Measurements from ENCODE around the gene THSD8. TPM values are rescaled to one million over a fixed set of nuclear protein-coding genes. Genes with fewer than 3 reads are reported as not detected.

THSD8 gene
- not detected in 2 replicates for total RNA-seq (2012; rRNA removed)

- Histone ChIP-seq H3K4me3 (ENCODE audit: low read length) (peak within 1 kb of the TSS; percentile 99), H3K9ac (ENCODE audit: low read depth, low read length) (peak within 1 kb of the TSS; percentile 89), H3K36me3 (ENCODE audit: insufficient read depth, low read length) (peaks cover 12% of the 10 kb centered on the region), H3K4me2 (ENCODE audit: low read length) (peak within 1 kb of the TSS; percentile 100), H3K27me3 (ENCODE audit: control insufficient read depth, insufficient read depth, low read length) (no peaks in the 10 kb centered on the region), H3K4me1 (ENCODE audit: control insufficient read depth, insufficient read depth, low read length) (peaks cover 24% of the 10 kb centered on the region), H3K9me3 (replicated peaks; ENCODE audit: low read length) (no peaks in the 10 kb centered on the region)
Measured at GRCh38 chr19:12801466-12802266, at the start of gene THSD8, which contains the start of gene PRDX2. TSS of gene THSD8 (plus strand) at chr19:12802069. CDS start at chr19:12802072, 3 bp downstream. TSS of gene PRDX2 (minus strand) at chr19:12801800. CDS start at chr19:12801261, 539 bp downstream.

- H3K4me1 ChIP-seq (ENCODE audit: control insufficient read depth, insufficient read depth, low read length), result peaks cover 20% of the 10 kb centered on the region
- H3K27me3 ChIP-seq (ENCODE audit: control insufficient read depth, insufficient read depth, low read length), result no peaks in the 10 kb centered on the region
- no peaks in the 10 kb centered on the region for H3K9me3 ChIP-seq (replicated peaks; ENCODE audit: low read length)
- no peak overlapping the region for H3K4me3 ChIP-seq (ENCODE audit: low read length)
- no peaks in the 10 kb centered on the region for H3K36me3 ChIP-seq (ENCODE audit: insufficient read depth, low read length)
- no peak overlapping the region for H3K4me2 ChIP-seq (ENCODE audit: low read length)
- no peak overlapping the region for H3K9ac ChIP-seq (ENCODE audit: low read depth, low read length)
Measured at GRCh38 chr19:12754465-12755196, 47.2 kb upstream of the THSD8 start.

- Histone ChIP-seq H3K9ac (ENCODE audit: low read depth, low read length) (no peak overlapping the region), H3K36me3 (ENCODE audit: insufficient read depth, low read length) (no peaks in the 10 kb centered on the region), H3K27me3 (ENCODE audit: control insufficient read depth, insufficient read depth, low read length) (no peaks in the 10 kb centered on the region)
Measured at GRCh38 chr19:12756150-12756883, 45.6 kb upstream of the THSD8 start.

DNA sequence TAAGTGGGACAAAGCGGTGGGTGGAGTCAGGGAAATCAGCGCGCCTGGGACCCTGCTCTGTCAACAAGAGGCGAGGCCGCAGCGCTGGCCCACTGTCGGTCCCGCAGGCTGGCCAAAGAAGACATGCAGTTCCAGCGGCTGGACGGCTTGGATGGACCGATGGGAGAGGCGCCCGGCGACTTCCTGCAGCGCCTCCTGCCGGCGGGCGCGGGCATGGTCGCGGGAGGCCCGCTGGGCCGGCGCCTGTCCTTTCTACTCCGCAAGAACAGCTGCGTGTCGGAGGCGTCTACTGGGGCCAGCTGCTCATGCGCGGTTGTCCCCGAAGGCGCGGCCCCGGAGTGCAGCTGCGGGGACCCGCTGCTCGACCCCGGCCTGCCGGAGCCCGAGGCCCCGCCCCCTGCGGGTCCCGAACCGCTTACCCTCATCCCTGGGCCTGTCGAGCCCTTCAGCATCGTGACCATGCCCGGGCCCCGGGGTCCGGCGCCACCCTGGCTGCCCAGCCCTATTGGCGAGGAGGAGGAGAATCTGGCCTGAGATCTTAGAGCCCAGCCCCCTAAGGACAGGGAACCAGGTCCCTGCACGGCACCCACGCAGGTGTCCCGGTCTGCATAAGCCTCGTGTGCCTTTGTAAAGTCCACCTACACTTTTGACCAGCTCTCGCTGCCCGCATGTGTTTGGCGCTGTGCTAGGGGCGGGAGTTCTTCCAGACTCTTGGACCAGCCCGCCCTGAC lies 44.2 kb upstream of the THSD8 start:
- Histone ChIP-seq H3K4me3 (ENCODE audit: low read length) (peak overlapping the region; percentile 66), H3K27me3 (ENCODE audit: control insufficient read depth, insufficient read depth, low read length) (no peaks in the 10 kb centered on the region), H3K9ac (ENCODE audit: low read depth, low read length) (peak overlapping the region; percentile 61), H3K4me2 (ENCODE audit: low read length) (peak overlapping the region; percentile 70), H3K9me3 (replicated peaks; ENCODE audit: low read length) (no peaks in the 10 kb centered on the region), H3K36me3 (ENCODE audit: insufficient read depth, low read length) (no peaks in the 10 kb centered on the region), H3K4me1 (ENCODE audit: control insufficient read depth, insufficient read depth, low read length) (no peaks in the 10 kb centered on the region)

More at GRCh38 chr19:12756150-12756883, 45.6 kb upstream of the THSD8 start:
- Histone ChIP-seq H3K4me1 (ENCODE audit: control insufficient read depth, insufficient read depth, low read length) (peaks cover 3% of the 10 kb centered on the region), H3K9me3 (replicated peaks; ENCODE audit: low read length) (no peaks in the 10 kb centered on the region), H3K4me2 (ENCODE audit: low read length) (no peak overlapping the region), H3K4me3 (ENCODE audit: low read length) (no peak overlapping the region)

DNA sequence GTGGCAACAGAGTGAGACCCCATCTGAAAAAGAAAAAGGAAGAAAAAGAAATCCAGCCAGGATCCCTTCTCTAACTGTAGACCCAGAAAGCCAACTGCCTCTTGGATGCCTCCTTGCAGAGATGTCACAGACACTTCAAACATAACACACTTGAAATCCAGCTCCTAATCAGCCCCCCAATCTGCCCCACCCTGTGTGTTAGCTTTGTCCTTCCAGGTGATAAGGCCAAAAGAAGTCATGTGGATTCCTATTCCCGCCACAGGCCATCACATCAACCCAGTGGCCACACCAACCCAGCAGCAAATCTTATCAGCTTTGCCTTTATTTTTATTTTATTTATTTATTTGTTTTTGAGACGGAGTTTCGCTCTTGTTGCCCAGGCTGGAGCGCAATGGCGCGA lies 42.2 kb upstream of the THSD8 start:
- Histone ChIP-seq H3K4me2 (ENCODE audit: low read length) (no peak overlapping the region), H3K27me3 (ENCODE audit: control insufficient read depth, insufficient read depth, low read length) (no peaks in the 10 kb centered on the region), H3K36me3 (ENCODE audit: insufficient read depth, low read length) (peaks cover 5% of the 10 kb centered on the region), H3K4me3 (ENCODE audit: low read length) (no peak overlapping the region), H3K9me3 (replicated peaks; ENCODE audit: low read length) (no peaks in the 10 kb centered on the region), H3K4me1 (ENCODE audit: control insufficient read depth, insufficient read depth, low read length) (no peaks in the 10 kb centered on the region), H3K9ac (ENCODE audit: low read depth, low read length) (no peak overlapping the region)

GRCh38 chr19:12763100-12763499 lies 38.8 kb upstream of the THSD8 start:
- H3K9me3 ChIP-seq (replicated peaks; ENCODE audit: low read length), result no peaks in the 10 kb centered on the region
- H3K4me1 ChIP-seq (ENCODE audit: control insufficient read depth, insufficient read depth, low read length), result peaks cover 2% of the 10 kb centered on the region
- no peak overlapping the region for H3K9ac ChIP-seq (ENCODE audit: low read depth, low read length)
- H3K27me3 ChIP-seq (ENCODE audit: control insufficient read depth, insufficient read depth, low read length), result no peaks in the 10 kb centered on the region
- peaks cover 5% of the 10 kb centered on the region for H3K36me3 ChIP-seq (ENCODE audit: insufficient read depth, low read length)
- no peak overlapping the region for H3K4me2 ChIP-seq (ENCODE audit: low read length)
- no peak overlapping the region for H3K4me3 ChIP-seq (ENCODE audit: low read length)

DNA sequence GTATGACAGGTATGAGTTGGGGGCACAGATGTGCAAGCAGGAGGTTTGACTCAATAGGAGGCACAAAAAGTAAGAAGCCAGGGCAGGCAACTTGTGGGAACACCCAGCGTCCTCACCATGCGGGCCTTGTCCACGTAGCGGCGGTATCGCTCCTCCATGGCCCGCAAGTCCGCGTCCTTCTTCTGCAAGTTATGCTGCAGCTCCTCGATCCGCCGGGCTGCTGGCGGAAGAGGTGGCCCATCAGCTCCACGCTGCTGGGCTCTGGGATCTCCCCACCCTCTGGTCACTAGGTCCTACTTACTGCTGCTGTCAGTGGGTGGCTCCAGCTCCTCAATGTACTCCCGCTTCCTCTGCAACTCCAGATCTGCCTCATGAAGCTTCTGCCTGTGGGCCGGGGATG lies 37.2 kb upstream of the THSD8 start:
- no peak overlapping the region for H3K9ac ChIP-seq (ENCODE audit: low read depth, low read length)
- no peak overlapping the region for H3K4me2 ChIP-seq (ENCODE audit: low read length)
- peaks cover 10% of the 10 kb centered on the region for H3K36me3 ChIP-seq (ENCODE audit: insufficient read depth, low read length)
- H3K27me3 ChIP-seq (ENCODE audit: control insufficient read depth, insufficient read depth, low read length), result no peaks in the 10 kb centered on the region
- no peak overlapping the region for H3K4me3 ChIP-seq (ENCODE audit: low read length)
- peaks cover 2% of the 10 kb centered on the region for H3K4me1 ChIP-seq (ENCODE audit: control insufficient read depth, insufficient read depth, low read length)
- H3K9me3 ChIP-seq (replicated peaks; ENCODE audit: low read length), result no peaks in the 10 kb centered on the region

DNA sequence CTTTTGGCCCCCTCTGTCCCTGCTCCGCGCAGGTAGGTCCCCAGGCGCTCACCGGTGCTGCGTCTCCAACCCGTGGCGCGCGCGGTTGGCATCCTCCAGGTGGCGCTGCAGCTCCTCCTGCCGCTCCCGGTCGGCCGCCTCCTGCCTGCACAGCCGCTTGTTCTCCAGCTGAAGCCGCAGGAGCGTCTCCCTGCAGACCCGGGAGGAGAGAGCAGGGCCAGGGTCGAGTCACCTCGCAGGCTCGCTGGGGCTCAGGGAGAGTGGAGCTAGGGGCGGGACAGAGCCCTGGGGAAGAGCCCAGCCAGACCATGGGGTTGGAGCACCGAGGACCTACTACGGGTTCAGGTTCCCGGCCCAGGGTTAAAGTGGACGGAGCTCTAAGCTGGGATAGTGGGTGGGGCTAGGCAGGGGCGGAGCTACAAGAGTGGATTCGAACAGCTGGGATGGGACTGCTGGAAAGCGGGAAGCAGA lies 35.8 kb upstream of the THSD8 start:
- H3K9ac ChIP-seq (ENCODE audit: low read depth, low read length), result no peak overlapping the region

GRCh38 chr19:12767150-12767549 lies 34.7 kb upstream of the THSD8 start:
- H3K4me2 ChIP-seq (ENCODE audit: low read length), result no peak overlapping the region
- no peak overlapping the region for H3K9ac ChIP-seq (ENCODE audit: low read depth, low read length)
- H3K9me3 ChIP-seq (replicated peaks; ENCODE audit: low read length), result no peaks in the 10 kb centered on the region
- H3K4me1 ChIP-seq (ENCODE audit: control insufficient read depth, insufficient read depth, low read length), result peaks cover 2% of the 10 kb centered on the region
- no peak overlapping the region for H3K4me3 ChIP-seq (ENCODE audit: low read length)
- no peaks in the 10 kb centered on the region for H3K27me3 ChIP-seq (ENCODE audit: control insufficient read depth, insufficient read depth, low read length)
- H3K36me3 ChIP-seq (ENCODE audit: insufficient read depth, low read length), result peaks cover 10% of the 10 kb centered on the region

More for the DNA sequence above, 35.8 kb upstream of the THSD8 start:
- H3K4me2 ChIP-seq (ENCODE audit: low read length), result peak overlapping the region; percentile 98
- no peak overlapping the region for H3K4me3 ChIP-seq (ENCODE audit: low read length)
- H3K36me3 ChIP-seq (ENCODE audit: insufficient read depth, low read length), result peaks cover 10% of the 10 kb centered on the region
- no peaks in the 10 kb centered on the region for H3K9me3 ChIP-seq (replicated peaks; ENCODE audit: low read length)
- peaks cover 2% of the 10 kb centered on the region for H3K4me1 ChIP-seq (ENCODE audit: control insufficient read depth, insufficient read depth, low read length)
- no peaks in the 10 kb centered on the region for H3K27me3 ChIP-seq (ENCODE audit: control insufficient read depth, insufficient read depth, low read length)

DNA sequence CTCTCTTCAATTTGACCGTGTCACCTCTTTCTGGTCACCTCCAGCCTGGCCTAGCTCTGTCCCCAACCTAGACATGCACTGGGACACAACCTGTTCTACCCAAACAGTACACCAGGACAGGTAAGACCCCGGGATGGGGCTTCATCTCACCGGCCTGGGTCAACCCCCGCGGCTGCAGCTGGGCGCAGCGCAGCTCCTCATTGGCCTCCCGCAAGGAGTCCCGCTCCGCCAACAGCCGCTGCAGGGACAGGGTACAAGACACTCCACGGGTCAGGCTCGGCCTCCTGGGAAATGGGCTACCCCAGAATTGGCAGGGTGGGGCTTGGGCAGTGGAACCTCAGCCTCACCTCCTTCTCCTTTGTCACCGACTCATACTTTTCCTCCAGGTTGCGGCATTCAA lies 34.2 kb upstream of the THSD8 start:
- Histone ChIP-seq H3K4me3 (ENCODE audit: low read length) (no peak overlapping the region), H3K4me1 (ENCODE audit: control insufficient read depth, insufficient read depth, low read length) (peaks cover 2% of the 10 kb centered on the region), H3K4me2 (ENCODE audit: low read length) (no peak overlapping the region), H3K27me3 (ENCODE audit: control insufficient read depth, insufficient read depth, low read length) (no peaks in the 10 kb centered on the region), H3K36me3 (ENCODE audit: insufficient read depth, low read length) (peaks cover 10% of the 10 kb centered on the region), H3K9me3 (replicated peaks; ENCODE audit: low read length) (no peaks in the 10 kb centered on the region), H3K9ac (ENCODE audit: low read depth, low read length) (no peak overlapping the region)
